Measurements from ENCODE around the gene C17orf113. TPM values are rescaled to one million over a fixed set of nuclear protein-coding genes. Genes with fewer than 3 reads are reported as not detected.

The C17orf113 gene
- total RNA-seq, 6 donors from 2014 or later, result 1.1 to 5.2 (median 2.3) TPM

DNA sequence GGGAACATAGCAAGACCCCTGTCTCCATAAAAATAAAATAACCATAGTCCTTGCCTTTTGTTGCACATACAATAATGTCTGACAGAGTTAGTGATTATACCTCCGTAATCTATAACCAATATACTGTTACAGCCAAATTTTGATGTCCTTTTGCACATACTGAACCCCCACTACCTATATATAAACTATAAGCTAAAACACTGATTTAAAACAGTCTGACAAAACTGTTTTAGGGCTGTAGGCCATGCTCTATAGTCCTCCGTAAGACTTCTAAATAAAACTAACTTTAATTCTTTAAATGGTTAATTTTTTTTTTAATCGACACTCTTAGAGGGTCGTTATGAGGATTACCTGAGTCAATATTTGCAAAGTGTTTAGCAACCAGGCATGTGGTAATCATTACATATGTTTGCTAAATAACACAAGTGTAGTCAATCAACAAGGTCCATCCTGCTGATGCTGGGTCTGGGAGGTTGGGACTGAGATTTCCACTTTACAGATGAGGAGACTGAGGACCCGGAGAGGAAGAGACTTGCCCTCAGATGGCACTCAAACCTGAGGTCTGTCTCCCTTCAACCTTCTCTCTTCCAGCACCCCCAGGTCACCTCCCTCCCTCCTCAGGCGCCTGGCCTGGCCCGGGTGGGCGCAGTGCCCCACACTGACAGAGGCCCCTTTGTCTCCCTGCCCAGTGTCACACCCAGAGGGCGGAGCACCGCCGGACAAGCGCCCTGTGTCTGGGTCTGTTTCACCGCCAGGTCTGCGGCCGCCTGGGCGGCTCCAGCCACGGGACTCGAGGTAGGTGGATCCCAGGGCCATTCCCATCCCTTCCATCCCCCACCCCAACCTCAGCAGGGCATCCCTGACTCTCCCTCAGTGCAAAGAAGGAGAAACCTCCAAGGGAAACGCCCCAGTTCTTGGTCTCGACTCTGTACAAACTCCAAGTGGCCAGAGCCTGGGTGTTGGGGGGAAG lies 37.6 kb upstream of the C17orf113 start:
- ATAC-seq (ENCODE audit: low FRiP score in 2 of 2) (peak in 1 of 2 donors; percentile 41), DNase-seq (peak in 1 of 2 donors; percentile 81)
- Histone ChIP-seq H3K27ac (no peak overlapping the region), H3K4me1 (no peaks in the 10 kb centered on the region), H3K4me3 (no peak overlapping the region), H3K36me3 (no peaks in the 10 kb centered on the region), H3K27me3 (peaks cover 0 to 5% (median 0%) of the 10 kb centered on the region in 4 donors), H3K9me3 (no peaks in the 10 kb centered on the region)
- TF ChIP-seq, protein P1, sequence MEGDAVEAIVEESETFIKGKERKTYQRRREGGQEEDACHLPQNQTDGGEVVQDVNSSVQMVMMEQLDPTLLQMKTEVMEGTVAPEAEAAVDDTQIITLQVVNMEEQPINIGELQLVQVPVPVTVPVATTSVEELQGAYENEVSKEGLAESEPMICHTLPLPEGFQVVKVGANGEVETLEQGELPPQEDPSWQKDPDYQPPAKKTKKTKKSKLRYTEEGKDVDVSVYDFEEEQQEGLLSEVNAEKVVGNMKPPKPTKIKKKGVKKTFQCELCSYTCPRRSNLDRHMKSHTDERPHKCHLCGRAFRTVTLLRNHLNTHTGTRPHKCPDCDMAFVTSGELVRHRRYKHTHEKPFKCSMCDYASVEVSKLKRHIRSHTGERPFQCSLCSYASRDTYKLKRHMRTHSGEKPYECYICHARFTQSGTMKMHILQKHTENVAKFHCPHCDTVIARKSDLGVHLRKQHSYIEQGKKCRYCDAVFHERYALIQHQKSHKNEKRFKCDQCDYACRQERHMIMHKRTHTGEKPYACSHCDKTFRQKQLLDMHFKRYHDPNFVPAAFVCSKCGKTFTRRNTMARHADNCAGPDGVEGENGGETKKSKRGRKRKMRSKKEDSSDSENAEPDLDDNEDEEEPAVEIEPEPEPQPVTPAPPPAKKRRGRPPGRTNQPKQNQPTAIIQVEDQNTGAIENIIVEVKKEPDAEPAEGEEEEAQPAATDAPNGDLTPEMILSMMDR (IDR thresholded peaks at IDR 0.05), result no peak
- TF ChIP-seq EP300 (IDR thresholded peaks at IDR 0.05) (no peak), POLR2A (IDR thresholded peaks at IDR 0.05) (no peak), POLR2AphosphoS5 (IDR thresholded peaks at IDR 0.05) (no peak)
- 62 to 73% methylated on average over 6 to 20 of the region's 20 CpGs for WGBS, 2 donors

DNA sequence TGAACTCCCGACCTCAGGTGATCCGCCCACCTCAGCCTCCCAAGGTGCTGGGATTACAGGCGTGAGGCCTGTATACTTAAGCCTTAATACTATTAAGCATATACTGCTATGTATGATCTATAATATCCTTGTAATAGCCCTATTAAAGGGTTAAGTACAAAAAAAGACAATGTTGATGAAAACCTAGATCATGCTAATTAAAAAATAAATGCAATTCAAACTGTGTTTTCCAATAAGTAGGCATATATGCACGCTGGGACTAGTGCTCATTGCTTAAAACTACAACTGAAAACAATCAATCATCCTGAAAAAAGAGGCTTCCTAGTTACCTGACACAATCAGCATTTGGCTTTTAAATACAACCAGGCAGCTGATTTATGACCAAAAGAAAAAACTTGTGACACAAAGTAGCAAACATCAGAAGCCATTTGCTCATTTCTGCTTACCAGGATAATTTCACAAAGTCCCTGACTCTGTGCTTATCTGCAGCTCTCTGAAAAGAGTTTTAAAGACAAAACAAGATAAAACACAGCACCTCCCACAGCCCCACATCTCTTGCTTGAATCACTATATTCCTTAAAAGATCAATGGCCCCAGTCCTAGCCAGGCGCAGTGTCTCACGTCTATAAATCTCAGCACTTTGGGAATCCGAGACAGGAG lies 36.8 kb upstream of the C17orf113 start:
- no peaks in the 10 kb centered on the region for H3K36me3 ChIP-seq
- WGBS, 2 donors, result 87 to 89% methylated on average over 7 of the region's 7 CpGs
- ATAC-seq (ENCODE audit: low FRiP score in 2 of 2), result no peak
- no peaks in the 10 kb centered on the region for H3K4me1 ChIP-seq
- no peak overlapping the region for H3K4me3 ChIP-seq
- no peaks in the 10 kb centered on the region for H3K9me3 ChIP-seq
- TF ChIP-seq POLR2AphosphoS5 (IDR thresholded peaks at IDR 0.05) (no peak), POLR2A (IDR thresholded peaks at IDR 0.05) (no peak), EP300 (IDR thresholded peaks at IDR 0.05) (no peak)
- TF ChIP-seq, protein P1 (IDR thresholded peaks at IDR 0.05), result no peak
- H3K27me3 ChIP-seq, result peaks cover 0 to 5% (median 0%) of the 10 kb centered on the region in 4 donors
- no peak overlapping the region for H3K27ac ChIP-seq
- no peak for DNase-seq

DNA sequence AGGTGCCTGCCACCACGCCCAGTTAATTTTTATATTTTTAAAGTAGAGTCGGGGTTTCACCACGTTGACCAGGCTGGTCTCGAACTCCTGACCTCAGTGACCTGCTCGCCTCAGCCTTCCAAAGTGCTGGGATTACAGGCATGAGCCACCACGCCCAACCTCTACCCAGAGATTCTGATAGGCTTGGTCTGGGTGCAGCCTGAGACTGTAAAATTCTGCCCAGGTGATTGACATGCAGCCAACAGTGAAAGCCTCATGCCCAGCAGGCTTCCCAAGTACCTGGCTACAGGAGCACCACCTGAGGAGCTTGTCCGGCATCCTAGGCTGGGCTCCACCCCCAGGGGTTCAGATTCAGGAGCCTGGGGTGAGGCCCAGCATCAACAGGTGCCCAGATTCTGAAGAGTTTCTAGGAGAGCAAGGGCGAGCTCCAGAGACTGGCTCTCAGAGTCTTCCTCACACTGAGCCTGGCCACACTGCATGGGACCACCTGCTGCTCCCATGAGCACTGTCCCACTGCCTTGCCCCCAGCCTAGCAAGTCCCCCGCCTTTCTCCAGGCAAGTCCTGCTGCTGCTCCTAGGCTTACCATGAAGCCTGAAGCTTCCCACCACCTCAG lies 31.2 kb upstream of the C17orf113 start:
- Histone ChIP-seq H3K27ac (no peak overlapping the region), H3K4me1 (no peaks in the 10 kb centered on the region), H3K9me3 (no peaks in the 10 kb centered on the region), H3K36me3 (no peaks in the 10 kb centered on the region), H3K4me3 (no peak overlapping the region), H3K27me3 (no peaks in the 10 kb centered on the region)
- WGBS, 2 donors, result 90 to 95% methylated on average over 8 to 9 of the region's 9 CpGs
- TF ChIP-seq POLR2A (IDR thresholded peaks at IDR 0.05) (no peak), POLR2AphosphoS5 (IDR thresholded peaks at IDR 0.05) (no peak), EP300 (IDR thresholded peaks at IDR 0.05) (no peak)
- TF ChIP-seq, protein P1 (IDR thresholded peaks at IDR 0.05), result no peak
- no peak for DNase-seq
- ATAC-seq (ENCODE audit: low FRiP score in 2 of 2), result peak in 1 of 2 donors; percentile 28

DNA sequence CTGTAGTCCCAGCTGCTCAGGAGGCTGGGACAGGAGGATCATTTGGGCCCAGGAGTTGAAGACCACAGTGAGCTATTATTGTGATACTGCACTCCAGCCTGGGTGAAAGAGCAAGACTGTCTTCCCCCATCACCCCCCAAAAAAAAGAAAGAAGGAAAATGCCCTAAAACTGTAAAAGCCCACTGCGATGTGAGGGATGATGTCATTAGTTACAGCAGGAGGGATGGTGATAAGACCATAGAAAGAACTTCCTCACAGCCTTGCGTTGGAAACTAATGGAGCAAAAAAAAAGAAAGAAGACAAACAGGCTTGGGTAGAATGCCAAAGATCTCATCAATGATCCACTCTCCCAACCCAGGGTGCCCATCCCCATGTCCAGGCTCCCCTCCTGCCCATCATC lies 29.1 kb upstream of the C17orf113 start:
- H3K27ac ChIP-seq, result no peak overlapping the region
- 72 to 77% methylated on average over 2 of the region's 2 CpGs for WGBS, 2 donors
- ATAC-seq (ENCODE audit: low FRiP score in 2 of 2), result no peak

More for the DNA sequence above, 29.1 kb upstream of the C17orf113 start:
- Histone ChIP-seq H3K27me3 (no peaks in the 10 kb centered on the region), H3K4me1 (no peaks in the 10 kb centered on the region), H3K36me3 (no peaks in the 10 kb centered on the region), H3K4me3 (no peak overlapping the region), H3K9me3 (no peaks in the 10 kb centered on the region)
- no peak for DNase-seq
- TF ChIP-seq, protein P1 (IDR thresholded peaks at IDR 0.05), result no peak
- TF ChIP-seq EP300 (IDR thresholded peaks at IDR 0.05), result no peak
- TF ChIP-seq POLR2AphosphoS5 (IDR thresholded peaks at IDR 0.05), result no peak
- no peak for TF ChIP-seq POLR2A (IDR thresholded peaks at IDR 0.05)
